Type B pancreatic cell (in vitro differentiated cells): ENCODE data around the gene ALK. TPM values are rescaled to one million over a fixed set of nuclear protein-coding genes. Genes with fewer than 3 reads are reported as not detected.

Source experiments
- DNase-seq: peaks from one replicate; pipeline ENCODE4 v3.0.0; 2021; ENCODE audit warnings: mixed read lengths; ENCODE audit not compliant: unreplicated experiment; ENCODE audit errors: extremely low spot score
- H3K27ac Mint-ChIP-seq: 2 replicates; pipeline ENCODE4 v1.8.0; 2021; ENCODE audit warnings: mild to moderate bottlenecking, mixed read lengths
- H3K27me3 Mint-ChIP-seq: 2 replicates; pipeline ENCODE4 v1.8.0; 2021; ENCODE audit warnings: mixed read lengths
- H3K36me3 Mint-ChIP-seq: 2 replicates; pipeline ENCODE4 v1.8.0; 2021; ENCODE audit warnings: mixed read lengths
- H3K4me1 Mint-ChIP-seq: one replicate; pipeline ENCODE4 v1.8.0; 2021; ENCODE audit warnings: mixed read lengths; ENCODE audit not compliant: unreplicated experiment
- H3K4me3 Mint-ChIP-seq: 2 replicates; pipeline ENCODE4 v1.8.0; 2021; ENCODE audit warnings: mild to moderate bottlenecking, mixed read lengths
- H3K9me3 Mint-ChIP-seq: 2 replicates; pipeline ENCODE4 v1.8.0; 2021; ENCODE audit warnings: mixed read lengths
- CTCF ChIP-seq: fragments of 200-600 bp; sonication (generic); conservative IDR thresholded peaks from 2 replicates; pipeline ENCODE4 v1.5.0; 2021; ENCODE audit warnings: antibody characterized with exemption, mild to moderate bottlenecking
- total RNA-seq: library from RNA; stranded (reverse); gene quantifications from 2 replicates; pipeline ENCODE4 v1.2.1, GENCODE V29; 2021; ENCODE audit warnings: low replicate concordance

ALK gene
- total RNA-seq, 1 donor from 2014 or later = 7.7 TPM

GRCh38 chr2:29397713-29398112 is 523.7 kb downstream of the ALK start:
- Mint-ChIP-seq H3K4me3 (no peak overlapping the region), H3K27ac (no peak overlapping the region), H3K27me3 (peaks cover 11% of the 10 kb centered on the region), H3K4me1 (peaks cover 21% of the 10 kb centered on the region), H3K9me3 (no peaks in the 10 kb centered on the region), H3K36me3 (no peaks in the 10 kb centered on the region)
- TF ChIP-seq CTCF = no peak
- no peak for DNase-seq

- H3K4me3 Mint-ChIP-seq = no peak overlapping the region
- H3K27ac Mint-ChIP-seq = no peak overlapping the region
- peaks cover 21% of the 10 kb centered on the region for H3K4me1 Mint-ChIP-seq
- H3K36me3 Mint-ChIP-seq = no peaks in the 10 kb centered on the region
- H3K27me3 Mint-ChIP-seq = peaks cover 11% of the 10 kb centered on the region
- no peaks in the 10 kb centered on the region for H3K9me3 Mint-ChIP-seq
- DNase-seq = no peak
- no peak for TF ChIP-seq CTCF
These were observed 524.3 kb downstream of the ALK start for GRCh38 chr2:29397039-29397438.

GRCh38 chr2:29394981-29395350 is 526.4 kb downstream of the ALK start:
- no peak for DNase-seq
- Mint-ChIP-seq H3K27ac (no peak overlapping the region), H3K36me3 (no peaks in the 10 kb centered on the region), H3K9me3 (no peaks in the 10 kb centered on the region), H3K4me1 (peaks cover 10% of the 10 kb centered on the region), H3K4me3 (no peak overlapping the region), H3K27me3 (peaks cover 11% of the 10 kb centered on the region)
- TF ChIP-seq CTCF = no peak

- Mint-ChIP-seq H3K9me3 (no peaks in the 10 kb centered on the region), H3K27ac (no peak overlapping the region), H3K27me3 (peaks cover 11% of the 10 kb centered on the region), H3K4me1 (peaks cover 10% of the 10 kb centered on the region), H3K4me3 (no peak overlapping the region), H3K36me3 (no peaks in the 10 kb centered on the region)
- no peak for DNase-seq
- TF ChIP-seq CTCF = no peak
These were observed 526.9 kb downstream of the ALK start for GRCh38 chr2:29394311-29394980.

GRCh38 chr2:29393676-29394075 is 527.7 kb downstream of the ALK start:
- H3K4me3 Mint-ChIP-seq = no peak overlapping the region
- no peak overlapping the region for H3K27ac Mint-ChIP-seq
- TF ChIP-seq CTCF = no peak
- peaks cover 10% of the 10 kb centered on the region for H3K4me1 Mint-ChIP-seq
- H3K9me3 Mint-ChIP-seq = no peaks in the 10 kb centered on the region
- H3K36me3 Mint-ChIP-seq = no peaks in the 10 kb centered on the region
- peaks cover 11% of the 10 kb centered on the region for H3K27me3 Mint-ChIP-seq
- no peak for DNase-seq

- Mint-ChIP-seq H3K4me1 (peaks cover 4% of the 10 kb centered on the region), H3K27me3 (peaks cover 11% of the 10 kb centered on the region), H3K4me3 (no peak overlapping the region), H3K27ac (no peak overlapping the region), H3K36me3 (no peaks in the 10 kb centered on the region), H3K9me3 (no peaks in the 10 kb centered on the region)
- no peak for TF ChIP-seq CTCF
- DNase-seq = no peak
These were observed 528.6 kb downstream of the ALK start for GRCh38 chr2:29392774-29393173.
